Endothelial cell of umbilical vein (primary cell): ENCODE measurements around the gene PPP1R13B. TPM values are rescaled to one million over a fixed set of nuclear protein-coding genes. Genes with fewer than 3 reads are reported as not detected.

ENCODE experiments used
- BruUV-seq: library from RNA; stranded (reverse); fragments of 400-500 nt; replicated peaks from 2 replicates; lab custom pipeline; 2021; lab: Mats Ljungman, UMichigan
- CTCF ChIA-PET: fragments of 300-600, 350-600 bp; sonication (Branson Sonifier 250); formaldehyde crosslinking; loops from one replicate; lab custom pipeline; 2021; ENCODE audit warnings: antibody characterized with exemption, inconsistent platforms; lab: Charles Lee
- POLR2A ChIA-PET: fragments of 300-600, 350-600 bp; sonication (Branson Sonifier 250); formaldehyde crosslinking; loops from one replicate; lab custom pipeline; 2021; ENCODE audit warnings: antibody characterized with exemption, inconsistent platforms; lab: Charles Lee
- DNase-seq: peaks from one replicate; pipeline ENCODE4 v3.0.0-alpha.2; 2011; ENCODE audit warnings: low read depth, low spot score
- FAIRE-seq: peaks from 2 replicates; lab custom pipeline; 2011; peaks lifted over from hg19 to GRCh38; lab: Jason Lieb, UNC
- H2AFZ ChIP-seq: 2 replicates; pipeline ENCODE4 v1.6.0; 2012; ENCODE audit warnings: low read depth, low read length, control low read depth, inconsistent platforms
- H3K27ac ChIP-seq: 2 replicates; pipeline ENCODE4 v1.5.1; 2011; ENCODE audit warnings: low read depth, mild to moderate bottlenecking, control low read depth, low read length, moderate library complexity; ENCODE audit not compliant: insufficient read depth
- H3K27me3 ChIP-seq, 2 experiments: 2 replicates each; pipeline versions ENCODE4 v1.6.0 to v1.6.1; 2011; ENCODE audit warnings: low read length in 2 of 2, mixed read lengths in 1 of 2; ENCODE audit not compliant: control insufficient read depth in 2 of 2, insufficient read depth in 2 of 2
- H3K36me3 ChIP-seq, 2 experiments: 2 replicates in 1 of 2; 3 replicates in 1 of 2; pipeline ENCODE4 v1.5.1; 2011; ENCODE audit warnings: low read length in 2 of 2, mild to moderate bottlenecking in 1 of 2, moderate library complexity in 1 of 2; ENCODE audit not compliant: control insufficient read depth in 2 of 2, insufficient read depth in 2 of 2; ENCODE audit errors: extremely low read depth in 1 of 2
- H3K4me1 ChIP-seq: 3 replicates; pipeline ENCODE4 v1.5.1; 2011; ENCODE audit warnings: mild to moderate bottlenecking, low read length; ENCODE audit not compliant: control insufficient read depth, insufficient read depth; ENCODE audit errors: extremely low read depth
- H3K4me2 ChIP-seq: 2 replicates; pipeline ENCODE4 v1.6.1; 2011; ENCODE audit warnings: low read length, control low read depth, mixed read lengths; ENCODE audit not compliant: insufficient read depth
- H3K4me3 ChIP-seq, 3 experiments: fragments of 200-600 bp in 1 of 3; sonication (generic), shearing (Covaris generic) in 1 of 3; replicated peaks in 1 of 3; 2 replicates each; pipeline ENCODE4 v1.5.1; 2011 to 2016; ENCODE audit warnings: control low read depth in 3 of 3, low read length in 3 of 3, mild to moderate bottlenecking in 2 of 3, inconsistent platforms in 1 of 3, low read depth in 1 of 3, moderate library complexity in 1 of 3; ENCODE audit not compliant: insufficient read depth in 1 of 3
- H3K79me2 ChIP-seq: 2 replicates; pipeline ENCODE4 v1.6.0; 2012; ENCODE audit warnings: low read length, inconsistent platforms; ENCODE audit not compliant: control insufficient read depth, insufficient read depth
- H3K9ac ChIP-seq: replicated peaks from 2 replicates; pipeline ENCODE3; 2011; ENCODE audit warnings: low read length, control low read depth; ENCODE audit not compliant: insufficient read depth; ENCODE audit errors: extremely low read depth
- H3K9me1 ChIP-seq: replicated peaks from 3 replicates; pipeline ENCODE4 v1.6.0; 2011; ENCODE audit warnings: mild to moderate bottlenecking, low read length; ENCODE audit not compliant: control insufficient read depth, insufficient read depth; ENCODE audit errors: extremely low read depth
- H3K9me3 ChIP-seq: replicated peaks from 2 replicates; pipeline ENCODE4 v1.5.1; 2012; ENCODE audit warnings: low read length, inconsistent platforms; ENCODE audit not compliant: control insufficient read depth, insufficient read depth
- H4K20me1 ChIP-seq: replicated peaks from 2 replicates; pipeline ENCODE3; 2011; ENCODE audit warnings: mild to moderate bottlenecking, low read length; ENCODE audit not compliant: control insufficient read depth, insufficient read depth; ENCODE audit errors: extremely low read depth
- EZH2 ChIP-seq: IDR thresholded peaks from 2 replicates; pipeline ENCODE4 v1.6.1; 2012; ENCODE audit warnings: borderline replicate concordance, low read depth, mild to moderate bottlenecking, moderate library complexity, low read length, inconsistent platforms; ENCODE audit not compliant: severe bottlenecking
- FOS ChIP-seq: IDR thresholded peaks from 2 replicates; pipeline ENCODE4 v1.6.1; 2011; ENCODE audit warnings: mild to moderate bottlenecking, low read length, moderate library complexity, borderline replicate concordance; ENCODE audit not compliant: insufficient read depth
- GATA2 ChIP-seq: IDR thresholded peaks from 2 replicates; pipeline ENCODE4 v1.7.0; 2011; ENCODE audit warnings: low read depth, mild to moderate bottlenecking, moderate library complexity, mixed read lengths, low read length; ENCODE audit not compliant: insufficient read length, insufficient read depth
- JUN ChIP-seq: IDR thresholded peaks from 2 replicates; pipeline ENCODE4 v1.6.1; 2011; ENCODE audit warnings: borderline replicate concordance, low read depth; ENCODE audit not compliant: insufficient read length, insufficient read depth
- MYC ChIP-seq: IDR thresholded peaks from one replicate; pipeline ENCODE4 v1.6.1; 2011; ENCODE audit warnings: mild to moderate bottlenecking, low read depth, low read length
- POLR2A ChIP-seq: IDR thresholded peaks from 2 replicates; pipeline ENCODE4 v1.6.1; 2012; ENCODE audit warnings: low read depth, mild to moderate bottlenecking, control low read depth, low read length
- POLR2AphosphoS5 ChIP-seq: IDR thresholded peaks from 2 replicates; pipeline ENCODE4 v1.6.1; 2012; ENCODE audit warnings: low read depth, mild to moderate bottlenecking, control low read depth, low read length, moderate library complexity; ENCODE audit not compliant: insufficient read depth
- dilution Hi-C: fragments of 300-500 bp; cut with MboI; formaldehyde crosslinking; loops from one replicate; pipeline ENCODE4 v1.15.0; 2019; ENCODE audit warnings: low sequenced_read_pairs; ENCODE audit not compliant: extremely low pct_ligation_motif_present
- intact Hi-C: fragments of 100-400 bp; cut with micrococcal nuclease; formaldehyde crosslinking; loops from one replicate; pipeline ENCODE4 v1.10.0; 2022
- polyA plus RNA-seq, 4 experiments: library from polyadenylated mRNA; depleted of rRNA in 3 of 4; stranded (reverse) in 3 of 4; unstranded in 1 of 4; fragments of >200 nt; gene quantifications; 2 replicates each; pipeline versions ENCODE4 v1.2.1 to v1.2.3, GENCODE V29; 2011 to 2012; ENCODE audit warnings: missing spikeins in 1 of 4
- total RNA-seq: library from RNA; stranded (reverse); gene quantifications from 2 replicates; pipeline ENCODE4 v1.2.3, GENCODE V29; 2021
- TF ChIP-seq, protein P1 (sequence below), 2 donors: IDR thresholded peaks; 1 replicate in 1 of 2; 2 replicates in 1 of 2; pipeline ENCODE4 v1.5.1; 2011; ENCODE audit warnings: low read length in 2 of 2, mild to moderate bottlenecking in 2 of 2, moderate library complexity in 2 of 2, control low read depth in 1 of 2, inconsistent platforms in 1 of 2, low read depth in 1 of 2; ENCODE audit not compliant: insufficient read depth in 1 of 2; ENCODE audit errors: extremely low read depth in 1 of 2
- TF ChIP-seq, protein P2 (sequence below): IDR thresholded peaks from 2 replicates; pipeline ENCODE4 v1.6.1; 2011; ENCODE audit not compliant: insufficient read depth, insufficient read length

Gene PPP1R13B
- total and polyA plus RNA-seq, 2 donors (not counting 3 experiments of a cell fraction or from before 2014, with no cell fraction given) = 10.0 to 30.0 TPM

DNA sequence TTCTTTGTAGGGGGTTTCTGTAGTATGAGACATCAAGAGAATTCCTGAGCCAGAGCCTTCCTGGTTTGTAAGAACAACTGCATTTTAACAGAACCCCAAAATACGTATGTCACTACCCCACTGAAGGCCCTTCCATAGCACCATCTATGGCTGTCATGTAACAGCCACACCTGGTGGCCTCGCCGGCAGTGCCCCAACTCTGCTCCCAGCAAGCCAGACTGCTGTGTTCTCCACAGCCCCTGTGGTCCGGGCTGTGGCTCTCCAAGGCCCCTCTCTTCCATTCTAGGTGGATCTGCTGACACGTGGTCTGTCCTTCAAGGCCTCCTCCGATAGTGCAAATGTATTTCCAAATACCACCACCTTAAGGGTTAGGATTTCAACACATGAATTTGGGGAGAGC lies 9.9 kb upstream of the PPP1R13B start:
- ChIA-PET CTCF (interaction anchor here (1.4 to 2.1 kb wide), 3 partner anchors 43 to 49 kb away, joined by 3 to 7 read pairs (median 6); no protein-coding TSS in a partner anchor), POLR2A (no interaction called here)
- H3K9me1 ChIP-seq = no peaks in the 10 kb centered on the region
- H4K20me1 ChIP-seq = no peaks in the 10 kb centered on the region
- H3K4me1 ChIP-seq = peaks cover 24% of the 10 kb centered on the region
- H3K27ac ChIP-seq = no peak overlapping the region
- H3K79me2 ChIP-seq = no peaks in the 10 kb centered on the region
- FAIRE-seq (no peak), DNase-seq (no peak)
- no peaks in the 10 kb centered on the region for H3K27me3 ChIP-seq
- TF ChIP-seq, protein P1, sequence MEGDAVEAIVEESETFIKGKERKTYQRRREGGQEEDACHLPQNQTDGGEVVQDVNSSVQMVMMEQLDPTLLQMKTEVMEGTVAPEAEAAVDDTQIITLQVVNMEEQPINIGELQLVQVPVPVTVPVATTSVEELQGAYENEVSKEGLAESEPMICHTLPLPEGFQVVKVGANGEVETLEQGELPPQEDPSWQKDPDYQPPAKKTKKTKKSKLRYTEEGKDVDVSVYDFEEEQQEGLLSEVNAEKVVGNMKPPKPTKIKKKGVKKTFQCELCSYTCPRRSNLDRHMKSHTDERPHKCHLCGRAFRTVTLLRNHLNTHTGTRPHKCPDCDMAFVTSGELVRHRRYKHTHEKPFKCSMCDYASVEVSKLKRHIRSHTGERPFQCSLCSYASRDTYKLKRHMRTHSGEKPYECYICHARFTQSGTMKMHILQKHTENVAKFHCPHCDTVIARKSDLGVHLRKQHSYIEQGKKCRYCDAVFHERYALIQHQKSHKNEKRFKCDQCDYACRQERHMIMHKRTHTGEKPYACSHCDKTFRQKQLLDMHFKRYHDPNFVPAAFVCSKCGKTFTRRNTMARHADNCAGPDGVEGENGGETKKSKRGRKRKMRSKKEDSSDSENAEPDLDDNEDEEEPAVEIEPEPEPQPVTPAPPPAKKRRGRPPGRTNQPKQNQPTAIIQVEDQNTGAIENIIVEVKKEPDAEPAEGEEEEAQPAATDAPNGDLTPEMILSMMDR (IDR thresholded peaks at IDR 0.05; ENCODE audit: extremely low read depth in 1 of 2, insufficient read depth in 1 of 2, low read depth in 1 of 2, low read length in 2 of 2) = no peak
- TF ChIP-seq GATA2 = no peak
- TF ChIP-seq, protein P2, sequence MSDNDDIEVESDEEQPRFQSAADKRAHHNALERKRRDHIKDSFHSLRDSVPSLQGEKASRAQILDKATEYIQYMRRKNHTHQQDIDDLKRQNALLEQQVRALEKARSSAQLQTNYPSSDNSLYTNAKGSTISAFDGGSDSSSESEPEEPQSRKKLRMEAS = no peak
- TF ChIP-seq JUN = no peak
- no peak for TF ChIP-seq FOS
- no peak for TF ChIP-seq POLR2AphosphoS5
- no peak for TF ChIP-seq POLR2A
- no peak for TF ChIP-seq MYC
- no peak for TF ChIP-seq EZH2
- BruUV-seq = no TSS peak
- H3K9ac ChIP-seq = no peak overlapping the region
- no peaks in the 10 kb centered on the region for H3K36me3 ChIP-seq
- no peak overlapping the region for H3K4me3 ChIP-seq
- H3K4me2 ChIP-seq = no peak overlapping the region
- no peaks in the 10 kb centered on the region for H3K9me3 ChIP-seq
- H2AFZ ChIP-seq = no peak overlapping the region
- intact Hi-C loops (no loop called here), dilution Hi-C loops (no loop called here)
